ENCODE data around the gene STT3B. TPM values are rescaled to one million over a fixed set of nuclear protein-coding genes. Genes with fewer than 3 reads are reported as not detected.

STT3B gene
- total and polyA plus RNA-seq, 2 of the 13 experiments (the other 11 are each of a cell fraction or from before 2014, with no cell fraction given) = 85.0 to 205 TPM

DNA sequence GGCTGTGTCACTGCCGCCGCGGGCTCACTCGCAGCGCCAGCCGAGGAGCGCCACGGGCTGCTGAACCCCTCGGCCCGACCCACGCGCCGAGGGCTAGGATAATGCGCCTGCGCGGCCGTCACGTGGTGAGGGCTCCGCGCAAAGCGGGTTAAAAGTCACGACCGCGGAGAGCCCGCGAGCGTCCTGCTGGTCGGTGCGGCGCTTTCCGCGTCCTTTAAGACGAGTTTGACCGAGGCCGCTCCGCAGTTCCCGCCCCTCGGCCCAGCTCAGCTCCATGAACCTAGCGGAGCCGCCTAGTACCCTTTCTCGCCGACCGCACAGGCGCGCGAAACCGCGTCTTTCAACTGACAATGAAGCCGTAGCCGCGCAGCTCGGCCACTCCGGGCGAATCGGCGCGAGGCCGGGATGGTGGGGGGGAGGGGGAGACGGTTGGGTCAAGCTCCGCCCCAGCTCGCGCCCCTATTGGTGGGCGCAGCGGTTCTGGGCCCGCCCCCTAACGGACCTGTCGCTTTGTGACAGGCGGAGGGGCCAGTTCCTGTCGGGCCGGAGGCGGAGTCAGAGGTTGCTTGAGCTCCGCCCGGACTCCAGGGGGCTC lies 636 bp upstream of the STT3B start (continued):
- TF ChIP-seq, protein P1, sequence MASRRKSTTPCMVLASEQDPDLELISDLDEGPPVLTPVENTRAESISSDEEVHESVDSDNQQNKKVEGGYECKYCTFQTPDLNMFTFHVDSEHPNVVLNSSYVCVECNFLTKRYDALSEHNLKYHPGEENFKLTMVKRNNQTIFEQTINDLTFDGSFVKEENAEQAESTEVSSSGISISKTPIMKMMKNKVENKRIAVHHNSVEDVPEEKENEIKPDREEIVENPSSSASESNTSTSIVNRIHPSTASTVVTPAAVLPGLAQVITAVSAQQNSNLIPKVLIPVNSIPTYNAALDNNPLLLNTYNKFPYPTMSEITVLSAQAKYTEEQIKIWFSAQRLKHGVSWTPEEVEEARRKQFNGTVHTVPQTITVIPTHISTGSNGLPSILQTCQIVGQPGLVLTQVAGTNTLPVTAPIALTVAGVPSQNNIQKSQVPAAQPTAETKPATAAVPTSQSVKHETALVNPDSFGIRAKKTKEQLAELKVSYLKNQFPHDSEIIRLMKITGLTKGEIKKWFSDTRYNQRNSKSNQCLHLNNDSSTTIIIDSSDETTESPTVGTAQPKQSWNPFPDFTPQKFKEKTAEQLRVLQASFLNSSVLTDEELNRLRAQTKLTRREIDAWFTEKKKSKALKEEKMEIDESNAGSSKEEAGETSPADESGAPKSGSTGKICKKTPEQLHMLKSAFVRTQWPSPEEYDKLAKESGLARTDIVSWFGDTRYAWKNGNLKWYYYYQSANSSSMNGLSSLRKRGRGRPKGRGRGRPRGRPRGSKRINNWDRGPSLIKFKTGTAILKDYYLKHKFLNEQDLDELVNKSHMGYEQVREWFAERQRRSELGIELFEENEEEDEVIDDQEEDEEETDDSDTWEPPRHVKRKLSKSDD (CRISPR knock-in tag; IDR thresholded peaks at IDR 0.05; ENCODE audit: low read depth) = peak; percentile 54; the same call in 1 of the 2 replicates
- no peak; the same call in 1 of the 2 replicates for TF ChIP-seq TRIM24 (CRISPR knock-in tag; IDR thresholded peaks at IDR 0.05)
- peak; percentile 94; the same call in 1 of the 2 replicates for TF ChIP-seq NFKB2 (CRISPR knock-in tag; IDR thresholded peaks at IDR 0.05; ENCODE audit: borderline replicate concordance)
- TF ChIP-seq, protein P2, sequence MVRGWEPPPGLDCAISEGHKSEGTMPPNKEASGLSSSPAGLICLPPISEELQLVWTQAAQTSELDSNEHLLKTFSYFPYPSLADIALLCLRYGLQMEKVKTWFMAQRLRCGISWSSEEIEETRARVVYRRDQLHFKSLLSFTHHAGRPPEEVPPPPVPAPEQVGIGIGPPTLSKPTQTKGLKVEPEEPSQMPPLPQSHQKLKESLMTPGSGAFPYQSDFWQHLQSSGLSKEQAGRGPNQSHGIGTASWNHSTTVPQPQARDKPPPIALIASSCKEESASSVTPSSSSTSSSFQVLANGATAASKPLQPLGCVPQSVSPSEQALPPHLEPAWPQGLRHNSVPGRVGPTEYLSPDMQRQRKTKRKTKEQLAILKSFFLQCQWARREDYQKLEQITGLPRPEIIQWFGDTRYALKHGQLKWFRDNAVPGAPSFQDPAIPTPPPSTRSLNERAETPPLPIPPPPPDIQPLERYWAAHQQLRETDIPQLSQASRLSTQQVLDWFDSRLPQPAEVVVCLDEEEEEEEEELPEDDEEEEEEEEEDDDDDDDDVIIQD (CRISPR knock-in tag; IDR thresholded peaks at IDR 0.05; ENCODE audit: low read depth) = peak; percentile 41; the same call in 1 of the 2 replicates
- TF ChIP-seq THYN1 (CRISPR knock-in tag; IDR thresholded peaks at IDR 0.05; ENCODE audit: borderline replicate concordance, low read depth) = 0 out of 2 replicates have a peak, but pooled peaks have one; percentile 25
- TF ChIP-seq, protein P3, sequence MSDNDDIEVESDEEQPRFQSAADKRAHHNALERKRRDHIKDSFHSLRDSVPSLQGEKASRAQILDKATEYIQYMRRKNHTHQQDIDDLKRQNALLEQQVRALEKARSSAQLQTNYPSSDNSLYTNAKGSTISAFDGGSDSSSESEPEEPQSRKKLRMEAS (IDR thresholded peaks at IDR 0.05) = peak; percentile 98
- TF ChIP-seq ZSCAN20 (CRISPR knock-in tag; IDR thresholded peaks at IDR 0.05; ENCODE audit: borderline replicate concordance) = peak; percentile 56
- TF ChIP-seq ZNF577 (CRISPR knock-in tag; IDR thresholded peaks at IDR 0.05; ENCODE audit: borderline replicate concordance, low read depth) = no peak
- TF ChIP-seq, protein P4, sequence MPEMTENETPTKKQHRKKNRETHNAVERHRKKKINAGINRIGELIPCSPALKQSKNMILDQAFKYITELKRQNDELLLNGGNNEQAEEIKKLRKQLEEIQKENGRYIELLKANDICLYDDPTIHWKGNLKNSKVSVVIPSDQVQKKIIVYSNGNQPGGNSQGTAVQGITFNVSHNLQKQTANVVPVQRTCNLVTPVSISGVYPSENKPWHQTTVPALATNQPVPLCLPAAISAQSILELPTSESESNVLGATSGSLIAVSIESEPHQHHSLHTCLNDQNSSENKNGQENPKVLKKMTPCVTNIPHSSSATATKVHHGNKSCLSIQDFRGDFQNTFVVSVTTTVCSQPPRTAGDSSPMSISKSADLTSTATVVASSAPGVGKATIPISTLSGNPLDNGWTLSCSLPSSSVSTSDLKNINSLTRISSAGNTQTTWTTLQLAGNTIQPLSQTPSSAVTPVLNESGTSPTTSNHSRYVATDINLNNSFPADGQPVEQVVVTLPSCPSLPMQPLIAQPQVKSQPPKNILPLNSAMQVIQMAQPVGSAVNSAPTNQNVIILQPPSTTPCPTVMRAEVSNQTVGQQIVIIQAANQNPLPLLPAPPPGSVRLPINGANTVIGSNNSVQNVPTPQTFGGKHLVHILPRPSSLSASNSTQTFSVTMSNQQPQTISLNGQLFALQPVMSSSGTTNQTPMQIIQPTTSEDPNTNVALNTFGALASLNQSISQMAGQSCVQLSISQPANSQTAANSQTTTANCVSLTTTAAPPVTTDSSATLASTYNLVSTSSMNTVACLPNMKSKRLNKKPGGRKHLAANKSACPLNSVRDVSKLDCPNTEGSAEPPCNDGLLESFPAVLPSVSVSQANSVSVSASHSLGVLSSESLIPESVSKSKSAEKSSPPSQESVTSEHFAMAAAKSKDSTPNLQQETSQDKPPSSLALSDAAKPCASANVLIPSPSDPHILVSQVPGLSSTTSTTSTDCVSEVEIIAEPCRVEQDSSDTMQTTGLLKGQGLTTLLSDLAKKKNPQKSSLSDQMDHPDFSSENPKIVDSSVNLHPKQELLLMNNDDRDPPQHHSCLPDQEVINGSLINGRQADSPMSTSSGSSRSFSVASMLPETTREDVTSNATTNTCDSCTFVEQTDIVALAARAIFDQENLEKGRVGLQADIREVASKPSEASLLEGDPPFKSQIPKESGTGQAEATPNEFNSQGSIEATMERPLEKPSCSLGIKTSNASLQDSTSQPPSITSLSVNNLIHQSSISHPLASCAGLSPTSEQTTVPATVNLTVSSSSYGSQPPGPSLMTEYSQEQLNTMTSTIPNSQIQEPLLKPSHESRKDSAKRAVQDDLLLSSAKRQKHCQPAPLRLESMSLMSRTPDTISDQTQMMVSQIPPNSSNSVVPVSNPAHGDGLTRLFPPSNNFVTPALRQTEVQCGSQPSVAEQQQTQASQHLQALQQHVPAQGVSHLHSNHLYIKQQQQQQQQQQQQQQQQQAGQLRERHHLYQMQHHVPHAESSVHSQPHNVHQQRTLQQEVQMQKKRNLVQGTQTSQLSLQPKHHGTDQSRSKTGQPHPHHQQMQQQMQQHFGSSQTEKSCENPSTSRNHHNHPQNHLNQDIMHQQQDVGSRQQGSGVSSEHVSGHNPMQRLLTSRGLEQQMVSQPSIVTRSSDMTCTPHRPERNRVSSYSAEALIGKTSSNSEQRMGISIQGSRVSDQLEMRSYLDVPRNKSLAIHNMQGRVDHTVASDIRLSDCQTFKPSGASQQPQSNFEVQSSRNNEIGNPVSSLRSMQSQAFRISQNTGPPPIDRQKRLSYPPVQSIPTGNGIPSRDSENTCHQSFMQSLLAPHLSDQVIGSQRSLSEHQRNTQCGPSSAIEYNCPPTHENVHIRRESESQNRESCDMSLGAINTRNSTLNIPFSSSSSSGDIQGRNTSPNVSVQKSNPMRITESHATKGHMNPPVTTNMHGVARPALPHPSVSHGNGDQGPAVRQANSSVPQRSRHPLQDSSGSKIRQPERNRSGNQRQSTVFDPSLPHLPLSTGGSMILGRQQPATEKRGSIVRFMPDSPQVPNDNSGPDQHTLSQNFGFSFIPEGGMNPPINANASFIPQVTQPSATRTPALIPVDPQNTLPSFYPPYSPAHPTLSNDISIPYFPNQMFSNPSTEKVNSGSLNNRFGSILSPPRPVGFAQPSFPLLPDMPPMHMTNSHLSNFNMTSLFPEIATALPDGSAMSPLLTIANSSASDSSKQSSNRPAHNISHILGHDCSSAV (CRISPR knock-in tag; IDR thresholded peaks at IDR 0.05; ENCODE audit: borderline replicate concordance) = peak; percentile 30; the same call in 1 of the 2 replicates
- TF ChIP-seq, protein P5, sequence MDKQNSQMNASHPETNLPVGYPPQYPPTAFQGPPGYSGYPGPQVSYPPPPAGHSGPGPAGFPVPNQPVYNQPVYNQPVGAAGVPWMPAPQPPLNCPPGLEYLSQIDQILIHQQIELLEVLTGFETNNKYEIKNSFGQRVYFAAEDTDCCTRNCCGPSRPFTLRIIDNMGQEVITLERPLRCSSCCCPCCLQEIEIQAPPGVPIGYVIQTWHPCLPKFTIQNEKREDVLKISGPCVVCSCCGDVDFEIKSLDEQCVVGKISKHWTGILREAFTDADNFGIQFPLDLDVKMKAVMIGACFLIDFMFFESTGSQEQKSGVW (CRISPR knock-in tag; IDR thresholded peaks at IDR 0.05; ENCODE audit: borderline replicate concordance) = no peak; the same call in 1 of the 2 replicates
- TF ChIP-seq ZNF782 (CRISPR knock-in tag; IDR thresholded peaks at IDR 0.05; ENCODE audit: borderline replicate concordance) = peak; percentile 72
- TF ChIP-seq NR2F2 (IDR thresholded peaks at IDR 0.05; ENCODE audit: borderline replicate concordance, low read depth) = no peak
- peak; percentile 79 for TF ChIP-seq HNRNPLL (IDR thresholded peaks at IDR 0.05; ENCODE audit: low read depth, low read length, poor library complexity, severe bottlenecking)
- TF ChIP-seq MEF2D (CRISPR knock-in tag; IDR thresholded peaks at IDR 0.05) = peak; percentile 76; the same call in 1 of the 2 replicates
- TF ChIP-seq KLF11 (CRISPR knock-in tag; IDR thresholded peaks at IDR 0.05) = peak; percentile 59
